Parathyroid adenoma (tissue), 2 donors: ENCODE data around the gene SLC2A13.

Source experiments
- H2AFZ ChIP-seq: fragments of 300-600 bp; sonication (generic); one replicate; pipeline ENCODE4 v1.7.0; 2017; ENCODE audit warnings: antibody characterized with exemption, mild to moderate bottlenecking
- H3K27ac ChIP-seq: fragments of 300-600 bp; sonication (generic); one replicate; pipeline ENCODE4 v1.7.0; 2017
- H3K27me3 ChIP-seq: fragments of 300-600 bp; sonication (generic); one replicate; pipeline ENCODE4 v1.7.0; 2017; ENCODE audit warnings: low read length; ENCODE audit not compliant: control insufficient read depth, insufficient read depth
- H3K36me3 ChIP-seq: fragments of 300-600 bp; sonication (generic); one replicate; pipeline ENCODE4 v1.7.0; 2017; ENCODE audit warnings: low read length; ENCODE audit not compliant: control insufficient read depth, insufficient read depth
- H3K4me1 ChIP-seq: fragments of 300-600 bp; sonication (generic); one replicate; pipeline ENCODE4 v1.7.0; 2017; ENCODE audit warnings: control low read depth
- H3K4me2 ChIP-seq: fragments of 300-600 bp; sonication (generic); one replicate; pipeline ENCODE4 v1.7.0; 2017; ENCODE audit warnings: low read length
- H3K4me3 ChIP-seq: fragments of 300-600 bp; sonication (generic); one replicate; pipeline ENCODE4 v1.7.0; 2017; ENCODE audit warnings: low read depth, low read length
- H3K79me2 ChIP-seq: fragments of 300-600 bp; sonication (generic); one replicate; pipeline ENCODE4 v1.7.0; 2017; ENCODE audit warnings: control low read depth
- H3K9ac ChIP-seq: fragments of 300-600 bp; sonication (generic); one replicate; pipeline ENCODE4 v1.7.0; 2017; ENCODE audit warnings: mild to moderate bottlenecking
- H3K9me3 ChIP-seq: fragments of 300-600 bp; sonication (generic); one replicate; pipeline ENCODE4 v1.7.0; 2017; ENCODE audit warnings: low read length; ENCODE audit not compliant: control insufficient read depth
- CTCF ChIP-seq: fragments of 300-600 bp; sonication (generic); IDR thresholded peaks from one replicate; pipeline ENCODE4 v1.7.0; 2017; ENCODE audit warnings: antibody characterized with exemption, mild to moderate bottlenecking
- donor health status: primary hyperparathyroidism.

The SLC2A13 gene

GRCh38 chr12:39846304-39846703, 259.6 kb downstream of the SLC2A13 start:
- Histone ChIP-seq H3K36me3 (peaks cover 2% of the 10 kb centered on the region), H3K4me3 (no peak overlapping the region), H3K27ac (no peak overlapping the region), H3K27me3 (no peaks in the 10 kb centered on the region), H2AFZ (no peak overlapping the region), H3K4me1 (no peaks in the 10 kb centered on the region), H3K9ac (no peak overlapping the region), H3K9me3 (no peaks in the 10 kb centered on the region), H3K79me2 (no peaks in the 10 kb centered on the region), H3K4me2 (no peak overlapping the region)
- no peak for TF ChIP-seq CTCF

- no peaks in the 10 kb centered on the region for H3K9me3 ChIP-seq
- no peaks in the 10 kb centered on the region for H3K36me3 ChIP-seq
- peaks cover 4% of the 10 kb centered on the region for H3K79me2 ChIP-seq
- TF ChIP-seq CTCF: no peak
- no peaks in the 10 kb centered on the region for H3K4me1 ChIP-seq
- no peak overlapping the region for H3K4me2 ChIP-seq
- H3K4me3 ChIP-seq: no peak overlapping the region
- H3K27ac ChIP-seq: no peak overlapping the region
- no peaks in the 10 kb centered on the region for H3K27me3 ChIP-seq
- H2AFZ ChIP-seq: no peak overlapping the region
- no peak overlapping the region for H3K9ac ChIP-seq
Measured at GRCh38 chr12:39840422-39840821, 265.5 kb downstream of the SLC2A13 start.

GRCh38 chr12:39839072-39839471, 266.8 kb downstream of the SLC2A13 start:
- TF ChIP-seq CTCF: no peak
- no peaks in the 10 kb centered on the region for H3K36me3 ChIP-seq
- H3K79me2 ChIP-seq: peaks cover 4% of the 10 kb centered on the region
- H3K27me3 ChIP-seq: no peaks in the 10 kb centered on the region
- H3K9ac ChIP-seq: no peak overlapping the region
- H3K27ac ChIP-seq: no peak overlapping the region
- no peak overlapping the region for H3K4me2 ChIP-seq
- no peaks in the 10 kb centered on the region for H3K9me3 ChIP-seq
- no peak overlapping the region for H2AFZ ChIP-seq
- no peak overlapping the region for H3K4me3 ChIP-seq
- H3K4me1 ChIP-seq: no peaks in the 10 kb centered on the region

- no peaks in the 10 kb centered on the region for H3K9me3 ChIP-seq
- H3K36me3 ChIP-seq: no peaks in the 10 kb centered on the region
- peaks cover 4% of the 10 kb centered on the region for H3K79me2 ChIP-seq
Measured at GRCh38 chr12:39835517-39836489, 270.1 kb downstream of the SLC2A13 start.

More at GRCh38 chr12:39835517-39836489, 270.1 kb downstream of the SLC2A13 start:
- Histone ChIP-seq H2AFZ (no peak overlapping the region), H3K4me1 (no peaks in the 10 kb centered on the region), H3K4me2 (no peak overlapping the region), H3K9ac (no peak overlapping the region), H3K27ac (no peak overlapping the region), H3K4me3 (no peak overlapping the region), H3K27me3 (no peaks in the 10 kb centered on the region)
- no peak for TF ChIP-seq CTCF
